OCI-LY3 (cell line): Measurements from ENCODE around the gene SPINK14.

Experiments used
- H2AFZ ChIP-seq: fragments of 200-600, 300-600 bp; shearing (Covaris generic); 2 replicates; pipeline ENCODE4 v1.6.0; 2014; ENCODE audit warnings: antibody characterized with exemption, low read depth, low read length
- H3K27ac ChIP-seq: fragments of 200-600, 300-600 bp; sonication (generic); 2 replicates; pipeline ENCODE4 v1.5.1; 2014; ENCODE audit warnings: mild to moderate bottlenecking, low read length, moderate library complexity, mixed read lengths
- H3K27me3 ChIP-seq: fragments of 200-600, 300-600 bp; sonication (generic); 2 replicates; pipeline ENCODE4 v1.6.1; 2014; ENCODE audit warnings: low read depth, low read length, mixed read lengths
- H3K36me3 ChIP-seq: fragments of 200-600, 300-600 bp; sonication (generic); replicated peaks from 2 replicates; pipeline ENCODE3; 2014; ENCODE audit warnings: low read depth, low read length, mixed read lengths
- H3K4me1 ChIP-seq: fragments of 300-600, 200-600 bp; sonication (generic); 2 replicates; pipeline ENCODE4 v1.6.1; 2014; ENCODE audit warnings: low read length, mixed read lengths
- H3K4me2 ChIP-seq: fragments of 200-600, 300-600 bp; sonication (generic); 2 replicates; pipeline ENCODE4 v1.6.1; 2014; ENCODE audit warnings: low read length, mixed read lengths
- H3K4me3 ChIP-seq: fragments of 300-600, 200-600 bp; sonication (generic); 2 replicates; pipeline ENCODE4 v1.5.1; 2014; ENCODE audit warnings: antibody characterized with exemption, mild to moderate bottlenecking, low read length, moderate library complexity
- H3K79me2 ChIP-seq: fragments of 300-600, 200-600 bp; shearing (Covaris generic); 2 replicates; pipeline ENCODE4 v1.6.1; 2014; ENCODE audit warnings: mild to moderate bottlenecking, low read length, mixed read lengths
- H3K9ac ChIP-seq: fragments of 300-600, 200-600 bp; shearing (Covaris generic); 2 replicates; pipeline ENCODE4 v1.6.0; 2014; ENCODE audit warnings: mild to moderate bottlenecking, low read length, moderate library complexity
- H3K9me3 ChIP-seq: fragments of 200-600, 300-600 bp; shearing (Covaris generic); 2 replicates; pipeline ENCODE4 v1.6.1; 2014; ENCODE audit warnings: low read length, mixed read lengths; ENCODE audit not compliant: insufficient read depth
- H4K20me1 ChIP-seq: fragments of 200-600, 300-600 bp; sonication (generic); 2 replicates; pipeline ENCODE4 v1.6.1; 2016; ENCODE audit warnings: low read length, mixed read lengths; ENCODE audit not compliant: insufficient read depth
- CTCF ChIP-seq: fragments of 200-600, 300-600 bp; sonication (generic); IDR thresholded peaks from 2 replicates; pipeline ENCODE4 v1.5.1; 2014; ENCODE audit warnings: antibody characterized with exemption, low read length, low read depth
- EZH2phosphoT487 ChIP-seq: fragments of 200-600 bp; shearing (Covaris generic); IDR thresholded peaks from 2 replicates; pipeline ENCODE4 v1.6.1; 2018; ENCODE audit warnings: antibody characterized with exemption, mixed run types, low read depth

Gene SPINK14

GRCh38 chr5:148163345-148163744 lies 5.0 kb upstream of the SPINK14 start:
- no peak overlapping the region for H3K4me3 ChIP-seq
- H4K20me1 ChIP-seq, result no peaks in the 10 kb centered on the region
- H3K9me3 ChIP-seq, result no peaks in the 10 kb centered on the region
- H3K4me2 ChIP-seq, result no peak overlapping the region
- no peak for TF ChIP-seq CTCF
- TF ChIP-seq EZH2phosphoT487, result no peak
- no peaks in the 10 kb centered on the region for H3K4me1 ChIP-seq
- H2AFZ ChIP-seq, result no peak overlapping the region
- H3K27ac ChIP-seq, result no peak overlapping the region
- H3K9ac ChIP-seq, result no peak overlapping the region
- no peaks in the 10 kb centered on the region for H3K79me2 ChIP-seq
- H3K36me3 ChIP-seq, result no peaks in the 10 kb centered on the region
- no peaks in the 10 kb centered on the region for H3K27me3 ChIP-seq

GRCh38 chr5:148166550-148167283 lies 1.6 kb upstream of the SPINK14 start:
- no peak overlapping the region for H3K27ac ChIP-seq
- H3K27me3 ChIP-seq, result no peaks in the 10 kb centered on the region
- no peaks in the 10 kb centered on the region for H3K79me2 ChIP-seq
- H3K9ac ChIP-seq, result no peak overlapping the region
- no peak overlapping the region for H3K4me3 ChIP-seq
- no peak for TF ChIP-seq EZH2phosphoT487
- TF ChIP-seq CTCF, result no peak
- H4K20me1 ChIP-seq, result no peaks in the 10 kb centered on the region
- H3K9me3 ChIP-seq, result no peaks in the 10 kb centered on the region
- H3K4me1 ChIP-seq, result no peaks in the 10 kb centered on the region
- no peak overlapping the region for H3K4me2 ChIP-seq
- no peak overlapping the region for H2AFZ ChIP-seq
- H3K36me3 ChIP-seq, result no peaks in the 10 kb centered on the region

GRCh38 chr5:148172377-148172776 lies 4.0 kb downstream of the SPINK14 start:
- H3K27ac ChIP-seq, result no peak overlapping the region
- H3K9ac ChIP-seq, result no peak overlapping the region
- H2AFZ ChIP-seq, result no peak overlapping the region
- H3K27me3 ChIP-seq, result no peaks in the 10 kb centered on the region
- no peaks in the 10 kb centered on the region for H3K4me1 ChIP-seq
- TF ChIP-seq CTCF (no peak), EZH2phosphoT487 (no peak)
- no peak overlapping the region for H3K4me3 ChIP-seq
- H4K20me1 ChIP-seq, result no peaks in the 10 kb centered on the region
- H3K4me2 ChIP-seq, result no peak overlapping the region
- H3K9me3 ChIP-seq, result no peaks in the 10 kb centered on the region
- H3K79me2 ChIP-seq, result no peaks in the 10 kb centered on the region
- H3K36me3 ChIP-seq, result no peaks in the 10 kb centered on the region

- H3K4me1 ChIP-seq, result no peaks in the 10 kb centered on the region
- H3K9me3 ChIP-seq, result no peaks in the 10 kb centered on the region
- no peak overlapping the region for H3K4me3 ChIP-seq
- H3K4me2 ChIP-seq, result no peak overlapping the region
- H4K20me1 ChIP-seq, result no peaks in the 10 kb centered on the region
- H3K27me3 ChIP-seq, result no peaks in the 10 kb centered on the region
- no peak overlapping the region for H3K27ac ChIP-seq
- no peaks in the 10 kb centered on the region for H3K36me3 ChIP-seq
- H2AFZ ChIP-seq, result no peak overlapping the region
- no peak overlapping the region for H3K9ac ChIP-seq
- no peak for TF ChIP-seq CTCF
- TF ChIP-seq EZH2phosphoT487, result no peak
- no peaks in the 10 kb centered on the region for H3K79me2 ChIP-seq
These were observed 8.1 kb downstream of the SPINK14 start for GRCh38 chr5:148176480-148176879.
